GM18868 (cell line): ENCODE data around the gene METTL1.

Source experiments
- ATAC-seq: cut with Tn5 transposase; IDR thresholded peaks from one replicate; pipeline ENCODE4 v1.9.1; 2021; ENCODE audit warnings: mild to moderate bottlenecking, moderate library complexity; ENCODE audit not compliant: unreplicated experiment

The METTL1 gene

DNA sequence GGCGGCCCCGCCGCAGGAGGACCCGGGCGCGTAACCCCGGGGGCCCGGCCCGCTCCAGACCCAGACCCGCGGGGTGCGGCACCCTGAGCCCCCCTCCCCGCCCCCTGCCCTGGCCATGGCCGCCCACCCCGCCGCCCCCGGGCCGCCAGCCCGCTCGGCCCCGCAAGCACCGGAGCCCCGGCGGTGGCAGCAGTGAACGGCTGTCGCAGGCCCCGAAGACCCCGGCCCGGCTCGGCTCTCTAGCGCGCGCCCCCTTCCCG lies 16.8 kb downstream of the METTL1 start:
- no peak for ATAC-seq

DNA sequence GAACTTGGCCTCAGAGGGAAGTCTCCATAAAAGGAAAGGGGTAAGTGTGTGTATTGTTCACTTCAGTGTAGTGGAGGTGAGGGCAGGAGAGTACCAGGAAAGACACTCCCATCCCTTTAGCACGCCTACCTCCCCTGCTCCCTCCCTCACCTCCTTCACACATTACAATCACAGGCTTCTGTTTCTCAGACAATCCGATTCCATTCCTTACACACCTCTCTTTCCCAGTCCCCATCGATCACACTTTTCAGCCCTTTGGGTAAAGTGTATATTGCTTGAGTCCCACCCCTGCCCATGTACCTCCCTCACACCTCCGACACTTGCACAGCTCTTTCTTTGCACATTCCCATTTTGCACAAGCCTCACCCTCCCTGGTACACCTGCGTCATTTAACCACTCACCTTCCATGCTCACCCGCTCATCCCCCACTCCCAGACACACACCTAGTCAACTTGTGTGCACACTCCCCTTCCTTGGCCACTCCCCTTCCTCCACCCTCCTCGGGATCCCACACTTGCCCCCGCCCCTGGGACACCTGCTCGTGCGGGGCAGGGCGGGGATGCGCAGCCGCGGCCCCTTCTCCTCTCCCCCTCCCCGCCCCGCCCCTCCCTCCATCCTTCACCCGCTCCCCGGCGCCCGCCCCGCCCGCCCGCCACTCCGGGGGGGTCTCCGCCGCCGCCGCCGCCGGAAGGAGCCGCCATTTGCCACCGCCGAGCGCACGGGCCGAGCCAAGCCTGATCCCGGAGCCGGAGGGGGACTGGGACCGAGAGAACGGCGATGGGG lies 17.3 kb downstream of the METTL1 start, which contains the start of gene MARCHF9:
MARCHF9 (plus strand) TSS at position 693 of the 783 bp plus-strand sequence. CDS start 426 bp downstream, outside the sequence.
- peak; percentile 45 for ATAC-seq

DNA sequence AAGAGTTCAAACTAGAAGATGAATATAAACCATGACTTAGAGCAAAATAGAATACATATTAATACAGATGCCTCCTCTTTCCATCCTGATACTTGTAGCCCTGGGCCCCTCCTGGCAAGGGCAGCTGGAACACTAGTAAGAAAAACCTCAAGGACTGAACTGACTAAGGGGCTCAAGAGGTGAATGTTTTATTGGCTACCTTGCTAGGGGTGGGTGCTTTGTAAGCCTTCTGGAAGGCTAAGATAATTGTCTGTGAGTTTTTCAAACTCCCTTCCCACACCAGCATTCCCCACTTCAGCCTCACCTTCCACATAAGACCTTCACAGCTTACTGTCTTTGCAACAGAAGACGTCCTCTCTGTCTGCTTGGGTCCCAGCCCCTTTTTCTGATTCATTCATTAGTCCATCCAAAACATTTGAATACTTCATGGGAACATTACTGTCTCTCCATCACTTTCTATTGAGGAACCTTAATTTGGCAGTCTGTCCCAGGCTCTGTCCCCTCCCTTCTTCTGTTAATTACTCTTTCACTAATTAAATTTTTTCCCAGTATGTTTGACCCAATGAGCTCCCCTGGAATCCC lies 18.1 kb downstream of the METTL1 start:
- ATAC-seq: no peak

DNA sequence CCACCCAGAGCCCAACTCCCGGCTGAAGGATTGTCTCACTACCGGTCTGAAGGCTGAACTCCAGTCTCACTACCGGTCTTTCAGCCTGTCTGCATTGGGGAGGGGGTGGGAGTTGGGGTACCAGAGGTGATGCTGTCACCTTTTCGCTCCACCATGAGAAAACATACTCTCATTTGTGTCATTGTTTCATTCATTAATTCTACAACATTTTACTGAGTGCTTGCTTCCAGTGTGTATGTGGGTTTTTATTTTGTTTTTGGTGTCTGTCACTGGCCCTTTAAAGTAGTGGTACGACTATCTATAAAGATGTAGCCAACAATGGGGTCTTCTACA lies 19.3 kb downstream of the METTL1 start:
- no peak for ATAC-seq

DNA sequence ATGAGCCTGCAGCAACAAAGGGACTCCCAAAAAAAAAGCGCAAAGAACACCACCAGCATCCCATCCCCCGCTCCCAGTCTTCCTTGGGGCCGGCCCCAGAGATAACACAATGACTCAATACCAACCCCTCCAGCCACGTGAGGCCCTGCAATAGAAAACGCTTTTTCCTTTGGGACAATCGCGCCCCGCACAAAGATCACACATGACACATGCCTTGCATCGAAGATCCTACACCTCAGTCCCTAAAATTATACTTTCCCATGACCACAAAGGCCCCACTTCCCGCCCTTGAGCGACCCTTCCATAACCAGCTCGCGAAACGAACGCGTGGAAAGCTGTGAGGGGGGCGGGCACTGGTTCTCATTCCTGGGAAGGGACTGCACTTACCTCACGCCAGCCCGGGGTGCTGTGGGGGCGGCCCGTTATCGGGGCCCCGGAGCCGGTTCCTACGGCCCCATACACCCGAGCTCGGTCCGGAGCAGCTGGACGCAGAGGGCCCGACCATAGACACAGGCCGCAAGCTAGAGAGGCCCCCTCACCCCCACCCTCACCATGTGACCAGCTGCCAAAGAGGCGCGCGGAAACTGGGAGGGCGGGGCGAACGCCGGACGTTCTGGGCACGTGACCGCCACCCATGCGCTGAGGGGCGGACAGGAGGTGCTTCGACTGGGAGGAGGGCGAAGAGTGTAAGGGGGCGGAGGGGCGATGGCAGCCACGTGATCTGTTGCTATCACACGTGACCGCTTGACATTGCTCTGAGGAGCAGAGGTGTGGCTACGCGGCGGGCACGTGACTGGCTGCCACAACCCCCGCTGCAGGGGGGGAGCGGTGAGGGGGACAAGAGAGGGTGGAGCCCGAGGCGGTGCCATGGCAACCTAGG lies 19.9 kb downstream of the METTL1 start, which contains the start of gene CDK4:
CDK4 (minus strand) TSS at position 523 of the 880 bp plus-strand sequence. CDS start 593 bp downstream, outside the sequence.
- ATAC-seq: peak; percentile 69

DNA sequence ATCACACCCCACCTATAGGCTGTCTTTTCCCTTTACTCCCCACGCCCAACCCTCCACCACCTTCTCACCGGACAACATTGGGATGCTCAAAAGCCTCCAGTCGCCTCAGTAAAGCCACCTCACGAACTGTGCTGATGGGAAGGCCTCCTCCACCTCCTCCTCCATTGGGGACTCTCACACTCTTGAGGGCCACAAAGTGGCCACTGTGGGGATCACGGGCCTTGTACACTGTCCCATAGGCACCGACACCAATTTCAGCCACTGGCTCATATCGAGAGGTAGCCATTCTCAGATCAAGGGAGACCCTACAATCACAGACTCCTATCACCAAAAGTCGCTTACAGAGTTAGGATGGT lies 20.5 kb downstream of the METTL1 start:
- ATAC-seq: no peak

DNA sequence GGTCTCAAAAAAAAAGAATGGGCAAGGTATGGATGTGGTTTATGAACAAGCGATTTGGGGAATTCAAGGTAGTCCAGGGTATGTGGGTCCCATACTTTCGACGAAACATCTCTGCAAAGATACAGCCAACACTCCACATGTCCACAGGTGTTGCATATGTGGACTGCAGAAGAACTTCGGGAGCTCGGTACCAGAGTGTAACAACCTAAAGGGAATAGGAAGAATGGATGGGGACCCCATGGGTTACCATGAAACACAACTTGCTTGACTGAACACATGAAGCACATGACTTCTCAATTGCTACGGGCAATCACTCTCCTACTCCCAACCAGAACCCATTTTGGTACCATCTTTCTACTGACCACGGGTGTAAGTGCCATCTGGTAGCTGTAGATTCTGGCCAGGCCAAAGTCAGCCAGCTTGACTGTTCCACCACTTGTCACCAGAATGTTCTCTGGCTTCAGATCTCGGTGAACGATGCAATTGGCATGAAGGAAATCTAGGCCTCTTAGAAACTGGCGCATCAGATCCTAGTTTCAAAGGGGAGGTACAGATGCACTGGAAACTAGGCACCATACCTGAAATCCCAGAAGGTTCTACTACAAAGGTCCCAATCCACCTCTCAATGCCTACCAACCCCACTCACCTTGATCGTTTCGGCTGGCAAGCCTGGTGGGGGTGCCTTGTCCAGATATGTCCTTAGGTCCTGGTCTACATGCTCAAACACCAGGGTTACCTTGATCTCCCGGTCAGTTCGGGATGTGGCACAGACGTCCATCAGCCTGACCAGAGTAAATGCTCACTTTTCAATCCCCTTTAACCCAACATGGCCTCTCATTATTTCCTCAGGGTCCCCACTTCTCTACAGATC lies 21.1 kb downstream of the METTL1 start:
- ATAC-seq: no peak

DNA sequence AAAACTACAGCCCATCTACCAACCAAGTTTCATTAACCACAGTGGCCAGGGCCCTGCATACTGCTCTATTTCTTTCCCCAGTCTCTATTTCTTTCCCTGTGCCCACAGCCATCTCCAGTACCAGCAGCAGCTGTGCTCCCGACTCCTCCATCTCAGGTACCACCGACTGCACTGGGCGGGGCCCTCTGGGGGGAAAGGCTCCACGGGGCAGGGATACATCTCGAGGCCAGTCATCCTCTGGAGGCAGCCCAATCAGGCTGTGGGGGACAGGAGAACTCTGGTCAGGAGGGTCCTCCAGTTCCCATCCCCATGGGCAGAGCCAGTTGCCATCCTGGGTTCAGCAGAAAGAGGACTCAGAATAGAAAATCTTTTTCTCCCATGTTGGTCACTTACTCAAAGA lies 22.8 kb downstream of the METTL1 start:
- no peak for ATAC-seq

DNA sequence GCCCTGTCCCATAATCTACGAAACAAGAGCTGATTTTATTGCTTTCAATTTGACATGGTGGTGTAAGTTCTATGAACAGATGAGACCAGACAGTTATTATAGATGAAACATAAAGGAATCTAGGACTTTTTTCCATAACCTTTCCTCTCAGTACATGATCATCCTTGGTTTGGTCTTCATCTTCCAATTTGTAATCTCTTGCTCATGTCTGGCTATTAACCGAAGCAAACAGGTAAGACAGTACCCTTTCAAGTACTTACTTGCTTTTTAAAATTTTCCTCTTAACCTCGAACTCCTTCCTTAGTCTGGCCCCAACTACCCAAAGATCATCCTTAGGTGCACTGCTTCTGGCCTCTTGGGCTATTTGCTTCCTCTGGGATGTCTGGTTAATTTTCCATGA lies 25.9 kb downstream of the METTL1 start:
- no peak for ATAC-seq

DNA sequence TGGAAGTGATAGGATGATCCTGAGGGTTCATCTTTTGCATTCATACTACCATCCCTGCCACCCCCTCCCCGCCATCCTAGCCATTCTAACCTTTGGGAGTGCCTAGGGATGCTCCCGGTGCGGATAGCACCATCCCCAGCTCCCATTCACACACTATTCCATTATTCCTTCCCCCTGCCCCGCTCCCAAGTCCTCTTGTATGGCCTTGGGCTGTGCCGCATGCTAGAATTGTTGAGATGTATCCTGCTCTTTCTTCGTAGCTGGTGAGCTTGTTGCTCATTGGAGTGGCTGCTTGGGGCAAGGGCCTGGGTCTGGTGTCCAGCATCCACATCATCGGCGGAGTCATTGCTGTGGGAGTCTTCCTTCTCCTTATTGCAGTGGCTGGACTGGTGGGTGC lies 26.4 kb downstream of the METTL1 start:
- no peak for ATAC-seq

DNA sequence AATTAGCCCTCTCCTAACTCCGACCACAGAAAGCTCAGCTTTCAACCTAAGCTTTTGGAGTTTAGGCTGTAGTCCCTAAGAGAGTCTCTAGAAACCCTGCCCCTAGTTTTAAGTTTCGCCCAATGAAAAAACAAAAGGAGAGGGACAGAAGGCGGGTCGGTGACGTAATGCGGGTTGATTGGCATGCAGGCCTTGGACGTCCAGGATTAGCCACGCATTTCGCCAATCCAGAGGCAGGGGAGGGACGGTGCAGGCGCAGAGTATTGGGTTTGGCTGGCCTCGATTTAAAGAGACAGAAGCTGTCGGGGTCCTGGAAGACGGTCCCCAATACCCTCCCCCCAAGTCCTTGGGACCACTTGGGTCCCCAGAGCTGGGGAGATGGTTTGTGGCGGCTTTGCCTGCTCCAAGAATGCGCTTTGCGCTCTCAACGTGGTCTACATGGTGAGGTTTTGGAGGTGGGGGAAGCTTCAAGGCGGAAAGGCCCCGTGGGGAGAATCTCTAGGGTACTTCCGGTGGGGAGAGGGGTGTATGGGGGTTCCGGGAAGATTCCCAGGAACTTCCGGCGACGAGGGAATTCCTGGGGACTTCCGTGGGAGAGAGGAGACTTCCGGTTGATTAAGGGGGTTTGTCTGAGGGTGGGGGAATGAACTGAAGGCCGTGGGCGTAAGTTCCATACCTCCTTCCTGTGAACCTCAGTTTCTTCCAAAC lies 27.0 kb downstream of the METTL1 start, which contains the start of gene TSPAN31:
TSPAN31 (plus strand) TSS at position 263 of the 708 bp plus-strand sequence; CDS start at position 379, 116 bp downstream.
- ATAC-seq: peak; percentile 80

DNA sequence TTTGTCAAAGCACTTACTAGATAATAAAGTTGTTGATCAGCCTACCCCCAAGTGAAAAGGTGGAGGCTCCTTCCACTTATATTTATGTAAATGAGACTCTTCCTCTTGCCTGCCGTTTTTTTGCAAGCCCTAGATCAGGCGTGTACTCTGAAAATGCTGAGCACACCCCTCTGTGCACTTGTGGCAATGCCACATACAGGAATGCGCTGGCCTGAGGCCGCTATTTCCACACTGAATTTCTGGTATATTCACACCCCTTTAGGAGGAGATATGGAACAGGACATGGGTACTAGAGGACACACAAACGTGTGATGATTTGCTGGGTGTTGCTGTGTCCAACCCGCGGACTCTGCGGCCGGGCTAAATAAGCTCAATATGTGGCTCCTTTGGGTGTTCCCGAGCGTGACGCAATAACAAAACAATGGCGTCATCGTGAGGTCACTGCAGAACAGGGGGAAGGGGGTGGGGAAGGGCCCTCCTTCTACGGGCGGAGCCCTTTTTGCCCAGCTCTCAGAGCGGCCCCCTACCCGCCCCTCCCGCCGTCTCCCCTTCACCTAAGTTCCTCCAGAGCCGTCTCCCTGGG lies 27.6 kb downstream of the METTL1 start:
- ATAC-seq: peak; percentile 42

DNA sequence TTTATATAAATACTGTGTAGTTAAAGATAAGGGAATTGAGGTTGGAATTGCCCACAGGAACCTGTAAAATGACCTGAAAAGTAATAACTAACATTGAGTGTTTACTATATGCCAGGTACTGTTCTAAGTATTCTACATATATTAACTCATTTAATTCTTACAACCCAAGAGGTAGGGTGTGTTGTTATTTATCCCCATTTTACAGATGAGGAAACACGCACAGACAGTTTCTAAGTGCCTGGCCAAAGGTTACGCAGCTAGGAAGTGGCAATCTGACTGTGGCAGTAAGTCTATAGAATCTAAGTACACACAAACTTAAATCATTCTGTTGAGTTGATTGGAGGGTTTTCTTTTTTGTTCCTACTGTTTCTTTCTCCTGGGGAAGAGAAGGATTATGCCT lies 28.1 kb downstream of the METTL1 start:
- no peak for ATAC-seq

DNA sequence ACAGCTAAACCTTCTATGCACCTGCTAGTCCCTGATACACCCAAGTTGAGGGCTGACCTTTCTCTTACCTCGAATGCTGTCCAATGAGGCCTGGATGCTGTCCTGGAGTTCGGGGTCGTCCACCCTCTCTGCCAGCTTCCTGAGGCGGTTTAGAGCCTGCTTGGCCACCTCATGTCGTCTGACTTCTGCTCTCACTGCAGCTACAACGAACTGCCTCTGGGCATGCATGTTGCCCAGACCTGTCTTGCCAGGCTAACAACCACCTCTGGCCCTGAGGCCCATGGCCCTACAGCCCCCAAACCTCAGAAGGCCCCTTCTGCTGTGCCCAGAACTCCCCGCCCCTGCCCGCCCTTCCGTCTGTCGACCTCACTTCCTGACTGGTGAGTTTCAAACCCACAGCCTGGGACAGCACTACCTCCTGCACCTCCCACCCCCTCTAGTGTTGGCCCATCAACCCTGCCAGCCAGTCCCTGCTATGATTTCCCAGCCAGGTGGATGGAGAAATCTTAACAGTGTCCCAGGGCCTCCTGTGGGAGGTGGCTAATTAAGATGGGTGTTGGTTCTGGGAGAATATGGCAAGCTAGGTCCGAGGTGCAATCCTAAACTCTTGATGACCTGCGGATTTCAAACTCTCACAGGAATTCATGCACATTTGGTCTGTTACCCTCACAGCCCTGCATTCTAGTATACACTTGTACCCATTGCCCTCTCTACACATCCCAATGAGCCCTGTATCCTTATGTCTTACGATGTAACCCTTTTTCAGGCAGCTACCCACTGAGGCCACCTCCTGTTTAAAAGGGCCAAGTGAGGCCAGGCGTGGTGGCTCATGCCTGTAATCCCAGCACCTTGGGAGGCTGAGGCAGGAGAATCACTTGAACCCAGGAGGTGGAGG lies 29.8 kb downstream of the METTL1 start:
- peak; percentile 68 for ATAC-seq

DNA sequence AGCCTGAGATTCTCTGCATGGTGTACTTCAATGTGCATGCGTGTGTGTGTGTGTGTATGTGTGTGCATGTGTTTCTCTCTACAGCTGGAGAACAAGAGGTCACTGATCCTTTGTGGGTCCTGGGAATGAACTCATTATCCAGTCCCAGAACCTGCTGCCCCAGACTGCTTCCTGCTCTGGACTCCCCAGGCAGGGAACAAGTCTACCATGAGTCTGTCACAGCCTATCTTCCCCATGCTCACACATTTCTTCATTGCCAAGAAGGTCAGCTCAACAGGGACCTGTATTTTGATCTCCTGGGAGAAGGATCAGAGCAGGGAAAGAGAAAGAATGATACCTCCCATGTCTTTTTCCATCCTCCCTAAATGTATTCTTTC lies 30.5 kb downstream of the METTL1 start:
- ATAC-seq: no peak

DNA sequence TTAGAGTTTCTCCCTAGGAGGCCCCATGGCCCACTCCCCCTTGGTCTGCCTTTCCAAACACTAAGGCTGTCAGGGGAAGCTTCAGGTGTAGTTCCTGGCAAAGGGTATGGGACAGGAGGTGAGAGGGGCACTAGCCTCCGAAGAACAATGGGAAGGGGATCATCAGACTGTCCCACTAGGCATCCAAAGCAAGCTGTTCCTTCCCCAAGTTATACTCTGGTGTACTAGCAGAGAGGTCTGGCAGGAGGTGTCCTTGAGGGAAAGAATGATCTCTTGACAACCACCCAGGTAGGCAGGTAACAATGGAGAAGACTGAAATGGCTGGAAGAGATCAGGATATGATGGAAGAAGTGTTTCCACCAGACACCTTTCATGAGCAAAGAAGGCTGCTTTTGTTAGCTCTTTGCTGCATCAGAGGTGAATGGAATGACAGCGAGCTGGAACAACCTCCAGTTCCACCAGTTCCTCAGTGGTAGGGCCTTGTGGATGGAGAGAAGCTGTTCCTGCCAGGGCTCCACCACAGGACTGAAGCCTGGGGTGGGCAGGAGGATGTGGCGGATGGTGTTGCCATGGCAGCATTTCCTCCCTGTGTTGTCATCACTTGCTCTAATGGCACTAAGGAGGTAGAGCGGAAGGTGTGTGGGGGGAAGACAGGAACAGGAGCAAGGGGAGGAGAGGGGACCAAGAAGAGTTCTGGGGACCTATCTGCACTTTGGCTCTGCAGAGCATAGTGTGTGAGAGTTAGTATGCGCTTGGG lies 31.1 kb downstream of the METTL1 start:
- peak; percentile 47 for ATAC-seq

DNA sequence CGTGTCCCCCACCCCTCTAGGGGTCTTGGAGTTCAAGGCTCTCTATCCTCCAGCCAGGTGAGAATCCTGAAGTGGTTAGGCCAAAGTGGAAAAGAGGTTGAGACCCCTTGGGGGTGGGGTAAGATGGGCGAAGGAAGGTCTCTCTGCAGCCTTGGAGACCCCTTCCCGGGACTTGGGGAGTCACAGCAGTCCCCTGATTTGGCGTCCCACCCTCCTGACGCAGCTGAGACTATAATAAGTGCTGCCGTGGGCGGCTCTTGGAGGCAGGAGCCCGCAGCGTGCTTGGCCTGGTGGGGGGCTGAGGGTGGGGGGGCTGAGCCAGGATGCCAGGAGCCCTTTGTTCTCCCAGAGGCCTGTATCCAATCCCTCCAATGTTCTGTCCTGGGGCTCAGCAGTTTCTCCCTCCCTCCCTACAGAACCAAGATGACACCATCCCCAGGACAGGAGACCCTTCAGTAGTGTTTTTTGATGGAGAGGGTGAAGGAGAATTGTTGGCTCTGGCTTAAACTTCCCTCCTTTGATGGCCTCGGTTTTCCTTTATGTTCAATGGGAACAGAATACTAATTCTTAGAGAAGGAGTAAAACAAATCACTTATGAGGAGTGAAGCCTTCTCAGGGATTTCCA lies 31.9 kb downstream of the METTL1 start:
- ATAC-seq: no peak

DNA sequence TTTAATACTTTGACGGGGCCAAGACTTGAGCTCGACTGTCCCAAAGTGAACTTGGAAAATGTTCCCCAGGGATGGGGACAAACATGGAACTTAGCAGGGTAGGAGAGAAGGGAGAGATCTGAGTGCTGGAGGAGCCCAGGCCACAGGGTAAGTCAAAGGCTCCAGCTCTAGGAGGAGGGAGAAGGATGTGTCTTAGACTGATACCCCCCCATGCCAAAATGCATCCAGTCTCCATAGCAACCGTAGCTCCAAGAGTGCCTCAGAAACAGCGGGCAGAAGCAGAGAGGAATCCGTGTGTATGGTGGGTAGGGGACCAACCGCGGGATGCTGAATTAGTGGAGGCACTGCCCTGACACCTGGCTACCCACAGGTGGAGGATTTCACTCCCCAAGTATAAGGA lies 32.5 kb downstream of the METTL1 start:
- ATAC-seq: no peak
